Loucy (cell line): ENCODE data around the gene CCL14.

Experiments
- H2AFZ ChIP-seq: fragments of 200-600 bp; sonication (generic); 2 replicates; pipeline ENCODE4 v1.6.0; 2016; ENCODE audit warnings: antibody characterized with exemption, mild to moderate bottlenecking, low read length, moderate library complexity
- H3F3A ChIP-seq: fragments of 200-600 bp; 2 replicates; pipeline ENCODE4 v1.6.0; 2016; ENCODE audit warnings: antibody characterized with exemption, low read depth, mild to moderate bottlenecking
- H3K27me3 ChIP-seq: fragments of 200-600 bp; sonication (generic); 2 replicates; pipeline ENCODE4 v1.6.1; 2014; ENCODE audit warnings: low read length, mild to moderate bottlenecking; ENCODE audit not compliant: insufficient read depth, poor library complexity, severe bottlenecking
- H3K36me3 ChIP-seq: fragments of 200-600 bp; sonication (generic); 2 replicates; pipeline ENCODE4 v1.6.1; 2016; ENCODE audit warnings: low read length; ENCODE audit not compliant: insufficient read depth
- H3K4me1 ChIP-seq: fragments of 200-600 bp; sonication (generic); 2 replicates; pipeline ENCODE4 v1.5.1; 2014; ENCODE audit warnings: low read length, mild to moderate bottlenecking; ENCODE audit not compliant: insufficient read depth, poor library complexity, severe bottlenecking
- H3K4me2 ChIP-seq: fragments of 200-600 bp; sonication (generic); 2 replicates; pipeline ENCODE4 v1.6.0; 2014; ENCODE audit warnings: antibody characterized with exemption, low read length, low read depth, mild to moderate bottlenecking; ENCODE audit not compliant: poor library complexity, severe bottlenecking
- H3K4me3 ChIP-seq: fragments of 200-600 bp; sonication (generic); 2 replicates; pipeline ENCODE4 v1.5.1; 2014; ENCODE audit warnings: low read length, mild to moderate bottlenecking, mixed read lengths; ENCODE audit not compliant: poor library complexity, severe bottlenecking
- H3K79me2 ChIP-seq: fragments of 200-600 bp; sonication (generic); 2 replicates; pipeline ENCODE4 v1.6.1; 2014; ENCODE audit warnings: low read length; ENCODE audit not compliant: insufficient read depth
- H3K9ac ChIP-seq: fragments of 200-600 bp; sonication (generic); 2 replicates; pipeline ENCODE4 v1.6.0; 2014; ENCODE audit warnings: mild to moderate bottlenecking, low read depth, low read length, moderate library complexity; ENCODE audit not compliant: poor library complexity, severe bottlenecking
- H3K9me2 ChIP-seq: fragments of 200-600 bp; sonication (generic); replicated peaks from 2 replicates; pipeline ENCODE4 v1.6.1; 2016; ENCODE audit warnings: low read depth, low read length, mixed read lengths
- H3K9me3 ChIP-seq: fragments of 200-600 bp; sonication (generic); 2 replicates; pipeline ENCODE4 v1.6.1; 2014; ENCODE audit warnings: mild to moderate bottlenecking, antibody characterized with exemption, low read length, low read depth; ENCODE audit not compliant: insufficient read depth
- H4K20me1 ChIP-seq: fragments of 200-600 bp; sonication (generic); 2 replicates; pipeline ENCODE4 v1.6.0; 2014; ENCODE audit warnings: antibody characterized with exemption, low read length, mild to moderate bottlenecking; ENCODE audit not compliant: insufficient read depth, poor library complexity, severe bottlenecking
- CTCF ChIP-seq: fragments of 200-600 bp; sonication (generic); conservative IDR thresholded peaks from 2 replicates; pipeline ENCODE4 v1.5.1; 2014; ENCODE audit warnings: mild to moderate bottlenecking, antibody characterized with exemption, low read length
- EZH2phosphoT487 ChIP-seq: fragments of 200-600 bp; IDR thresholded peaks from 2 replicates; pipeline ENCODE4 v1.6.1; 2018; ENCODE audit warnings: antibody characterized with exemption, mild to moderate bottlenecking, moderate library complexity, borderline replicate concordance

Gene CCL14

GRCh38 chr17:35984140-35984539 is 2.4 kb downstream of the CCL14 start:
- H3K4me3 ChIP-seq = no peak overlapping the region
- no peaks in the 10 kb centered on the region for H3K36me3 ChIP-seq
- H4K20me1 ChIP-seq = no peaks in the 10 kb centered on the region
- TF ChIP-seq CTCF = no peak
- TF ChIP-seq EZH2phosphoT487 = no peak
- no peak overlapping the region for H3K9ac ChIP-seq
- H3K4me1 ChIP-seq = no peaks in the 10 kb centered on the region
- H2AFZ ChIP-seq = no peak overlapping the region
- H3K9me3 ChIP-seq = no peaks in the 10 kb centered on the region
- H3K4me2 ChIP-seq = no peak overlapping the region
- no peaks in the 10 kb centered on the region for H3K9me2 ChIP-seq
- H3F3A ChIP-seq = no peaks in the 10 kb centered on the region
- H3K79me2 ChIP-seq = no peaks in the 10 kb centered on the region
- H3K27me3 ChIP-seq = no peaks in the 10 kb centered on the region

GRCh38 chr17:35982409-35983191 is 3.9 kb downstream of the CCL14 start:
- H2AFZ ChIP-seq = no peak overlapping the region
- no peaks in the 10 kb centered on the region for H3K79me2 ChIP-seq
- H3K4me3 ChIP-seq = no peak overlapping the region
- H3K9me2 ChIP-seq = no peaks in the 10 kb centered on the region
- H3K36me3 ChIP-seq = no peaks in the 10 kb centered on the region
- no peaks in the 10 kb centered on the region for H3K4me1 ChIP-seq
- no peaks in the 10 kb centered on the region for H3F3A ChIP-seq
- H3K9me3 ChIP-seq = no peaks in the 10 kb centered on the region
- no peak overlapping the region for H3K4me2 ChIP-seq
- no peak overlapping the region for H3K9ac ChIP-seq
- H3K27me3 ChIP-seq = no peaks in the 10 kb centered on the region
- H4K20me1 ChIP-seq = no peaks in the 10 kb centered on the region
- TF ChIP-seq EZH2phosphoT487 (no peak), CTCF (no peak)

GRCh38 chr17:35981908-35982330 is 4.6 kb downstream of the CCL14 start:
- H3K9ac ChIP-seq = no peak overlapping the region
- H2AFZ ChIP-seq = no peak overlapping the region
- H3K9me3 ChIP-seq = no peaks in the 10 kb centered on the region
- no peaks in the 10 kb centered on the region for H4K20me1 ChIP-seq
- no peaks in the 10 kb centered on the region for H3K27me3 ChIP-seq
- no peaks in the 10 kb centered on the region for H3K79me2 ChIP-seq
- H3K9me2 ChIP-seq = no peaks in the 10 kb centered on the region
- peak; percentile 64 for TF ChIP-seq CTCF
- no peak for TF ChIP-seq EZH2phosphoT487
- no peaks in the 10 kb centered on the region for H3K4me1 ChIP-seq
- H3K36me3 ChIP-seq = no peaks in the 10 kb centered on the region
- no peak overlapping the region for H3K4me2 ChIP-seq
- no peaks in the 10 kb centered on the region for H3F3A ChIP-seq
- no peak overlapping the region for H3K4me3 ChIP-seq
